OCI-LY1 (cell line): ENCODE data around the gene OR13C8.
"Not testable (repeated sequence)": the region's sequence is repeated elsewhere in the genome, so short reads cannot be mapped to it uniquely, and the experiment has no call there.

Experiments
- H2AFZ ChIP-seq: fragments of 200-600 bp; sonication (generic), shearing (Covaris generic); 2 replicates; pipeline ENCODE4 v1.6.0; 2014; ENCODE audit warnings: antibody characterized with exemption, mild to moderate bottlenecking, low read length
- H3F3A ChIP-seq: fragments of 200-600 bp; sonication (generic), shearing (Covaris generic); 2 replicates; pipeline ENCODE4 v1.6.0; 2014; ENCODE audit warnings: mild to moderate bottlenecking, antibody characterized with exemption, low read length, moderate library complexity; ENCODE audit not compliant: insufficient read depth
- H3K27ac ChIP-seq: fragments of 200-600 bp; sonication (generic); 2 replicates; pipeline ENCODE4 v1.5.1; 2014; ENCODE audit warnings: low read length, mixed run types, mild to moderate bottlenecking, low read depth; ENCODE audit not compliant: poor library complexity, severe bottlenecking
- H3K27me3 ChIP-seq: fragments of 200-600 bp; sonication (generic); 2 replicates; pipeline ENCODE4 v1.6.0; 2014; ENCODE audit warnings: antibody characterized with exemption, mild to moderate bottlenecking, low read length, moderate library complexity; ENCODE audit not compliant: insufficient read depth
- H3K36me3 ChIP-seq: fragments of 200-600 bp; sonication (generic); 2 replicates; pipeline ENCODE4 v1.6.1; 2014; ENCODE audit warnings: mild to moderate bottlenecking, antibody characterized with exemption, low read length, moderate library complexity, mixed read lengths; ENCODE audit not compliant: insufficient read depth
- H3K4me1 ChIP-seq: fragments of 200-600 bp; sonication (generic); 2 replicates; pipeline ENCODE4 v1.5.1; 2014; ENCODE audit warnings: mild to moderate bottlenecking, low read length, moderate library complexity; ENCODE audit not compliant: insufficient read depth, severe bottlenecking
- H3K4me2 ChIP-seq: fragments of 200-600 bp; sonication (generic), shearing (Covaris generic); 2 replicates; pipeline ENCODE4 v1.6.1; 2014; ENCODE audit warnings: low read length
- H3K4me3 ChIP-seq: fragments of 200-600 bp; sonication (generic); 2 replicates; pipeline ENCODE4 v1.5.1; 2014; ENCODE audit warnings: low read length, low read depth, mild to moderate bottlenecking, mixed read lengths; ENCODE audit not compliant: poor library complexity, severe bottlenecking
- H3K79me2 ChIP-seq: fragments of 200-600 bp; shearing (Covaris generic); 2 replicates; pipeline ENCODE4 v1.6.1; 2016; ENCODE audit warnings: mixed run types, low read length, mixed read lengths; ENCODE audit not compliant: insufficient read depth
- H3K9ac ChIP-seq: fragments of 200-600 bp; sonication (generic), shearing (Covaris generic); 2 replicates; pipeline ENCODE4 v1.6.1; 2014; ENCODE audit warnings: mild to moderate bottlenecking, low read length, mixed read lengths
- H3K9me2 ChIP-seq: fragments of 200-600 bp; sonication (generic), shearing (Covaris generic); 2 replicates; pipeline ENCODE4 v1.6.1; 2014; ENCODE audit warnings: low read depth, mild to moderate bottlenecking, low read length, mixed read lengths
- H3K9me3 ChIP-seq: fragments of 200-600 bp; shearing (Covaris generic); 2 replicates; pipeline ENCODE4 v1.6.1; 2014; ENCODE audit warnings: low read length, mixed read lengths
- H4K20me1 ChIP-seq: fragments of 200-600 bp; sonication (generic), shearing (Covaris generic); 2 replicates; pipeline ENCODE4 v1.6.0; 2016; ENCODE audit warnings: mild to moderate bottlenecking, low read length; ENCODE audit not compliant: insufficient read depth
- EZH2 ChIP-seq: fragments of 200-600 bp; sonication (generic), shearing (Covaris generic); IDR thresholded peaks from 2 replicates; pipeline ENCODE4 v1.8.0; 2017; ENCODE audit warnings: borderline replicate concordance, mixed run types, mild to moderate bottlenecking, antibody characterized with exemption, low read length, moderate library complexity, mixed read lengths
- TF ChIP-seq, protein P1 (sequence below): fragments of 200-600 bp; sonication (generic), shearing (Covaris generic); IDR thresholded peaks from 2 replicates; pipeline ENCODE4 v1.5.1; 2017; ENCODE audit warnings: mild to moderate bottlenecking, antibody characterized with exemption, low read length, moderate library complexity, mixed read lengths

Gene OR13C8

DNA sequence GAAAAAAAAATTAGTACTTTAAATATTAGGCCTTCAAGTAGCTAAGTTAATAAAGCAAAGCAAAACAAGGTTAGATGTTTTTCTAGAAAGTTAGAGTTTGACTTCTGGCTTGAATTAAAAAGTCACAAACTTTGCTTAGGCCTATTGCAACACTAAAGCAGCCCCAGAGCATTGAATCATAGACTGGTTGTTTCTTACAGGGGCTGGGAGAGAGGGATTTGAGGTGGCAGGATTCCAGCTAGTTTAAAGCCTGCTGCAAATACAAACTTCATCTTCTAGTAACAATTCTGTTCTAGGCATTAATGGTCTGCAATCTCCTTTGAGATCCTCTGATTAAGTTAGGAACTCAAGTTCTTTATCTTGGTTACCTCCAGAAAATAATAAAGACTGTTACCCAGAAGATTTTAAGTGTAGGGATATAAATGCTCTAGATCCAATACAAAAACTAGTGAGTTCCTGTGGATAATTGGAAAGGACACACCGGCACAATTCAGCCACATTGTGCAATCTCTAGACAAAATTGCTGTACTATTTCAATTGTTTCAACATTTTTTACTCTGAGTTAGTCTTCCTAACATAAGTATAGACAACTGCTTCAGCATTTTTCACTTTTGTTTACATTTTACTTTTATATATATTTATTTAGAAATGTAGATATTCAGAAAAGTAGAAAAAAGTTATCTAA lies 17.7 kb downstream of the OR13C8 start:
- Histone ChIP-seq H3K36me3 (no peaks in the 10 kb centered on the region), H3K9ac (no peak overlapping the region), H3K9me2 (no peaks in the 10 kb centered on the region), H3K9me3 (no peaks in the 10 kb centered on the region), H3K27me3 (no peaks in the 10 kb centered on the region), H3K4me3 (no peak overlapping the region), H4K20me1 (no peaks in the 10 kb centered on the region), H3K27ac (no peak overlapping the region), H3K79me2 (no peaks in the 10 kb centered on the region), H2AFZ (no peak overlapping the region), H3K4me1 (no peaks in the 10 kb centered on the region), H3K4me2 (no peak overlapping the region), H3F3A (no peaks in the 10 kb centered on the region)
- TF ChIP-seq EZH2 = no peak
- TF ChIP-seq, protein P1, sequence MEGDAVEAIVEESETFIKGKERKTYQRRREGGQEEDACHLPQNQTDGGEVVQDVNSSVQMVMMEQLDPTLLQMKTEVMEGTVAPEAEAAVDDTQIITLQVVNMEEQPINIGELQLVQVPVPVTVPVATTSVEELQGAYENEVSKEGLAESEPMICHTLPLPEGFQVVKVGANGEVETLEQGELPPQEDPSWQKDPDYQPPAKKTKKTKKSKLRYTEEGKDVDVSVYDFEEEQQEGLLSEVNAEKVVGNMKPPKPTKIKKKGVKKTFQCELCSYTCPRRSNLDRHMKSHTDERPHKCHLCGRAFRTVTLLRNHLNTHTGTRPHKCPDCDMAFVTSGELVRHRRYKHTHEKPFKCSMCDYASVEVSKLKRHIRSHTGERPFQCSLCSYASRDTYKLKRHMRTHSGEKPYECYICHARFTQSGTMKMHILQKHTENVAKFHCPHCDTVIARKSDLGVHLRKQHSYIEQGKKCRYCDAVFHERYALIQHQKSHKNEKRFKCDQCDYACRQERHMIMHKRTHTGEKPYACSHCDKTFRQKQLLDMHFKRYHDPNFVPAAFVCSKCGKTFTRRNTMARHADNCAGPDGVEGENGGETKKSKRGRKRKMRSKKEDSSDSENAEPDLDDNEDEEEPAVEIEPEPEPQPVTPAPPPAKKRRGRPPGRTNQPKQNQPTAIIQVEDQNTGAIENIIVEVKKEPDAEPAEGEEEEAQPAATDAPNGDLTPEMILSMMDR = no peak

GRCh38 chr9:104589626-104590025 lies 20.7 kb downstream of the OR13C8 start:
- Histone ChIP-seq H3K4me3 (no peak overlapping the region), H3K9me2 (no peaks in the 10 kb centered on the region), H3K36me3 (no peaks in the 10 kb centered on the region), H3K4me2 (no peak overlapping the region), H4K20me1 (no peaks in the 10 kb centered on the region), H3K79me2 (no peaks in the 10 kb centered on the region), H3K4me1 (no peaks in the 10 kb centered on the region), H3F3A (no peaks in the 10 kb centered on the region), H2AFZ (no peak overlapping the region), H3K27me3 (no peaks in the 10 kb centered on the region), H3K9ac (no peak overlapping the region), H3K9me3 (no peaks in the 10 kb centered on the region), H3K27ac (no peak overlapping the region)
- TF ChIP-seq, protein P1 = no peak
- no peak for TF ChIP-seq EZH2

DNA sequence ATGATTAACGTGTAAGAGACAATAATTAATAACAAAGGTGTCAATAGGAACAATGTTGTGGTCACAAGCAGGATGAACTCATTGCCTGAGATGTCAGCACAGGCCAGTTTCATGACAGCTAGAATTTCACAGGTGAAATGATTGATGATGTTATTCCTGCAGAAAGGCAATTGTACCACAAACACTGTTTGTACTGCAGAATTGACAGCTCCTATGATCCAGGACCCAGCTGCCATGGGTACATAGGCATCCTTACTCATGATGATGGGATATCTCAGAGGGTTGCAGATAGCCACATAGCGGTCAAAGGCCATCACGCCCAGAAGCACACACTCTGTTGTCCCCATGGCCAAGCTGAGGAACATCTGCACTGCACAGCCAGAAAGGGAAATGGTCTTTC lies 29.8 kb downstream of the OR13C8 start:
- not testable (repeated sequence) for H3K27ac ChIP-seq, H2AFZ ChIP-seq, H3K27me3 ChIP-seq, H3K4me1 ChIP-seq, H3K9ac ChIP-seq, H3F3A ChIP-seq, H3K79me2 ChIP-seq, H3K9me2 ChIP-seq, H3K4me3 ChIP-seq, H3K4me2 ChIP-seq, H4K20me1 ChIP-seq, H3K9me3 ChIP-seq, H3K36me3 ChIP-seq

- not testable (repeated sequence) for H3K4me2 ChIP-seq, H3K9me2 ChIP-seq, H3K9me3 ChIP-seq, H3K36me3 ChIP-seq, H3K4me1 ChIP-seq, H3K27me3 ChIP-seq, H4K20me1 ChIP-seq, H3K9ac ChIP-seq, H3F3A ChIP-seq, H3K79me2 ChIP-seq, H2AFZ ChIP-seq, H3K4me3 ChIP-seq, H3K27ac ChIP-seq
Measured at GRCh38 chr9:104599313-104599712, 30.3 kb downstream of the OR13C8 start, which contains the start of gene OR13C5. Gene OR13C5 (minus strand): TSS chr9:104599413. CDS start chr9:104599413, 0 bp downstream.
